Keratinocyte (primary cell): ENCODE measurements around the gene KBTBD4. TPM values are rescaled to one million over a fixed set of nuclear protein-coding genes. Genes with fewer than 3 reads are reported as not detected.
A peak's percentile ranks its signal among the peaks of the same experiment; 100 is the strongest.

ENCODE experiments used
- DNase-seq: peaks from one replicate; pipeline ENCODE4 v3.0.0-alpha.2; 2011; ENCODE audit warnings: low read depth, missing footprints, low spot score
- FAIRE-seq: peaks from 2 replicates; lab custom pipeline; 2011; peaks lifted over from hg19 to GRCh38; lab: Jason Lieb, UNC
- H2AFZ ChIP-seq: 2 replicates; pipeline ENCODE4 v1.6.0; 2012; ENCODE audit warnings: low read length, control low read depth, inconsistent platforms; ENCODE audit not compliant: control insufficient read depth
- H3K27ac ChIP-seq: 2 replicates; pipeline ENCODE4 v1.5.1; 2011; ENCODE audit warnings: low read length; ENCODE audit not compliant: control insufficient read depth, insufficient read depth
- H3K27me3 ChIP-seq: 3 replicates; pipeline ENCODE4 v1.6.0; 2011; ENCODE audit warnings: low read length; ENCODE audit not compliant: control insufficient read depth, insufficient read depth; ENCODE audit errors: extremely low read depth
- H3K36me3 ChIP-seq, 2 experiments: 2 replicates in 1 of 2; 3 replicates in 1 of 2; pipeline ENCODE4 v1.5.1; 2011; ENCODE audit warnings: low read length in 2 of 2, mild to moderate bottlenecking in 1 of 2; ENCODE audit not compliant: control insufficient read depth in 2 of 2, insufficient read depth in 2 of 2; ENCODE audit errors: extremely low read depth in 1 of 2
- H3K4me1 ChIP-seq: 3 replicates; pipeline ENCODE4 v1.5.1; 2011; ENCODE audit warnings: low read length; ENCODE audit not compliant: control insufficient read depth, insufficient read depth; ENCODE audit errors: extremely low read depth
- H3K4me2 ChIP-seq: 3 replicates; pipeline ENCODE4 v1.6.0; 2011; ENCODE audit warnings: low read depth, low read length; ENCODE audit not compliant: control insufficient read depth, insufficient read depth; ENCODE audit errors: extremely low read depth
- H3K4me3 ChIP-seq, 3 experiments: fragments of 200-600 bp in 1 of 3; sonication (generic) in 1 of 3; 2 replicates in 2 of 3; 3 replicates in 1 of 3; pipeline ENCODE4 v1.5.1; 2011 to 2016; ENCODE audit warnings: low read length in 3 of 3, mild to moderate bottlenecking in 3 of 3, control low read depth in 2 of 3, inconsistent platforms in 1 of 3, low read depth in 1 of 3, mixed read lengths in 1 of 3, mixed run types in 1 of 3, moderate library complexity in 1 of 3; ENCODE audit not compliant: control insufficient read depth in 2 of 3, insufficient read depth in 2 of 3; ENCODE audit errors: extremely low read depth in 1 of 3
- H3K79me2 ChIP-seq: 2 replicates; pipeline ENCODE4 v1.6.0; 2012; ENCODE audit warnings: low read length; ENCODE audit not compliant: control insufficient read depth, insufficient read depth
- H3K9ac ChIP-seq: 3 replicates; pipeline ENCODE4 v1.6.0; 2011; ENCODE audit warnings: low read length; ENCODE audit not compliant: control insufficient read depth, insufficient read depth; ENCODE audit errors: extremely low read depth
- H3K9me1 ChIP-seq: 3 replicates; pipeline ENCODE4 v1.6.0; 2011; ENCODE audit warnings: low read length; ENCODE audit not compliant: control insufficient read depth, insufficient read depth; ENCODE audit errors: extremely low read depth
- H3K9me3 ChIP-seq: 2 replicates; pipeline ENCODE4 v1.5.1; 2012; ENCODE audit warnings: low read depth, low read length; ENCODE audit not compliant: control insufficient read depth
- H4K20me1 ChIP-seq: 3 replicates; pipeline ENCODE4 v1.6.0; 2011; ENCODE audit warnings: low read length; ENCODE audit not compliant: control insufficient read depth, insufficient read depth; ENCODE audit errors: extremely low read depth
- CTCF ChIP-seq, 3 experiments: IDR thresholded peaks in 1 of 3; conservative IDR thresholded peaks in 1 of 3; optimal IDR thresholded peaks in 1 of 3; 2 replicates in 2 of 3; 3 replicates in 1 of 3; pipeline versions ENCODE3 to v1.5.1; 2011; ENCODE audit warnings: low read length in 3 of 3, mild to moderate bottlenecking in 3 of 3, moderate library complexity in 2 of 3, control low read depth in 1 of 3, inconsistent platforms in 1 of 3; ENCODE audit not compliant: insufficient read depth in 2 of 3; ENCODE audit errors: extremely low read depth in 1 of 3
- EZH2 ChIP-seq: IDR thresholded peaks from one replicate; pipeline ENCODE4 v1.6.1; 2012; ENCODE audit warnings: inconsistent platforms, mild to moderate bottlenecking, low read length, moderate library complexity
- dilution Hi-C: fragments of 300-500 bp; cut with MboI; formaldehyde crosslinking; loops from one replicate; pipeline ENCODE4 v1.7.0; 2020; ENCODE audit warnings: low sequenced_read_pairs; ENCODE audit not compliant: extremely low pct_ligation_motif_present
- polyA plus RNA-seq, 5 experiments: library from polyadenylated mRNA; depleted of rRNA in 3 of 5; stranded (reverse) in 3 of 5; stranded (forward) in 1 of 5; unstranded in 1 of 5; fragments of >200 nt; gene quantifications; 1 replicate in 1 of 5; 2 replicates in 3 of 5; 3 replicates in 1 of 5; pipeline versions ENCODE4 v1.2.1 to v1.2.3, GENCODE V29; 2011 to 2012; ENCODE audit warnings: missing spikeins in 2 of 5, low read depth in 1 of 5, low replicate concordance in 1 of 5

The KBTBD4 gene
- polyA plus RNA-seq, 1 donor (not counting 4 experiments of a cell fraction or from before 2014, with no cell fraction given) = 15.4 TPM

- no peak overlapping the region for H3K4me2 ChIP-seq
- no peak overlapping the region for H3K9ac ChIP-seq
- no peak overlapping the region for H3K4me3 ChIP-seq
- H2AFZ ChIP-seq = no peak overlapping the region
- no peak overlapping the region for H3K27ac ChIP-seq
- peaks cover 3% of the 10 kb centered on the region for H4K20me1 ChIP-seq
- no peaks in the 10 kb centered on the region for H3K9me1 ChIP-seq
- dilution Hi-C loops = no loop called here
- DNase-seq (no peak), FAIRE-seq (no peak)
- H3K27me3 ChIP-seq = peaks cover 66% of the 10 kb centered on the region
- no peaks in the 10 kb centered on the region for H3K9me3 ChIP-seq
- no peak for TF ChIP-seq CTCF (optimal IDR thresholded peaks at IDR 0.05 in 1 of 3, IDR thresholded peaks at IDR 0.05 in 1 of 3, conservative IDR thresholded peaks at IDR 0.05 in 1 of 3; ENCODE audit: extremely low read depth in 1 of 3, insufficient read depth in 2 of 3, low read length in 3 of 3)
- TF ChIP-seq EZH2 = no peak
- peaks cover 3% of the 10 kb centered on the region for H3K4me1 ChIP-seq
- H3K79me2 ChIP-seq = no peaks in the 10 kb centered on the region
- no peaks in the 10 kb centered on the region for H3K36me3 ChIP-seq
Observed at GRCh38 chr11:47591764-47592163, 13.0 kb upstream of the KBTBD4 start.

- Histone ChIP-seq H3K4me1 (peaks cover 3% of the 10 kb centered on the region), H3K9ac (no peak overlapping the region), H3K9me1 (no peaks in the 10 kb centered on the region), H2AFZ (peak overlapping the region; percentile 46), H3K79me2 (no peaks in the 10 kb centered on the region), H3K27ac (no peak overlapping the region), H3K27me3 (peaks cover 56% of the 10 kb centered on the region), H4K20me1 (peaks cover 3% of the 10 kb centered on the region), H3K36me3 (no peaks in the 10 kb centered on the region), H3K4me2 (no peak overlapping the region), H3K4me3 (no peak overlapping the region), H3K9me3 (no peaks in the 10 kb centered on the region)
- dilution Hi-C loops = no loop called here
- FAIRE-seq (no peak), DNase-seq (no peak)
- TF ChIP-seq EZH2 = peak; percentile 62
- no peak for TF ChIP-seq CTCF (optimal IDR thresholded peaks at IDR 0.05 in 1 of 3, IDR thresholded peaks at IDR 0.05 in 1 of 3, conservative IDR thresholded peaks at IDR 0.05 in 1 of 3; ENCODE audit: extremely low read depth in 1 of 3, insufficient read depth in 2 of 3, low read length in 3 of 3)
Observed at GRCh38 chr11:47589977-47590861, 11.4 kb upstream of the KBTBD4 start.
